GM18511 (cell line): ENCODE measurements around the gene C20orf141.
"Not testable (repeated sequence)": the region's sequence is repeated elsewhere in the genome, so short reads cannot be mapped to it uniquely, and the experiment has no call there.

Source experiments
- ATAC-seq: cut with Tn5 transposase; IDR thresholded peaks from one replicate; pipeline ENCODE4 v1.9.1; 2021; ENCODE audit warnings: mild to moderate bottlenecking, moderate library complexity; ENCODE audit not compliant: unreplicated experiment

Gene C20orf141

DNA sequence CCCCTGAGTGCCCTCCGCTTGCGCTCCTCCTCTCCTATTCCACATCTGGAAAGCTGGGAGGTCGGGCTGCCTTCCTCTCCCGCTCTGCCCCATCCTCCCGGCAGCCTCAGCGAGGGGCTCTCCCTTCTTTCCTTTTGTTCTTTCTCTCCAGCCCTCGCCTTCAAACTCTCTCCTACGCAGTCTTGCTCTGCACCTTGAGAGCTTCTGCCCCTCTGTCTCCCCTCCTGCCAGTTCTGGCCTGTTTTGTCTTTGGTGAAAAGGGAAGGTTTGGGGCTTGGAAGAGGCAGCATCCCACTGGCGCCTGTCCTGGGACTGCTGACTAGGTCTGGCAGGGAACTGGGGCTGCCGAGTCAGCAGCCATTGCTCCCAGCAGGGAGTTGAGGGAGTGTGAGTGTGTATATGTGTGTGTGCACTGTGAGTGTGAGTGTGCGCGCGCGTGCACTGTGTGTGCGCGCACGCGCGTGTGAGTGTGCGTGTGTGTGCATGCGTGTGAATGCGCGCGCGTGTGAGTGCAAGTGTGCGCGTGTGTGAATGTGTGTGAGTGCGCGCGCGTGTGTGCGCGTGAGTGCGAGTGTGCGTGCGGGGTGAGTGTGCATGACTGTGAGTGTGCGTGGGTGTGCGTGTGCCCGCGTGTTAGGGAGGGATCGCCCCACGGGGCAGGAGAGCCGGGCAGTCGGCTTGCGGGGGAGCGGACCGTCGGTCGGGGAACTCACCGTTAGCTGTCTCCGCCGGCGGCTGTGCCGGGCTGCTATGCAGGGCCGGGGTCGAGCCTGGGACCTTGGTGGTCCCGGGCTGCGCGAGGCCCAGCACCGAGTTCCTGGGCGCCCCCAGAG lies 14.9 kb upstream of the C20orf141 start:
- peak; percentile 30 for ATAC-seq

GRCh38 chr20:2800521-2801285 lies 14.1 kb upstream of the C20orf141 start, which contains the start of gene CPXM1:
CPXM1 (minus strand) TSS chr20:2800627; CDS start chr20:2800572, 55 bp downstream.
- peak; percentile 67 for ATAC-seq

- peak; percentile 23 for ATAC-seq
Observed at GRCh38 chr20:2801286-2801728, 13.5 kb upstream of the C20orf141 start.

DNA sequence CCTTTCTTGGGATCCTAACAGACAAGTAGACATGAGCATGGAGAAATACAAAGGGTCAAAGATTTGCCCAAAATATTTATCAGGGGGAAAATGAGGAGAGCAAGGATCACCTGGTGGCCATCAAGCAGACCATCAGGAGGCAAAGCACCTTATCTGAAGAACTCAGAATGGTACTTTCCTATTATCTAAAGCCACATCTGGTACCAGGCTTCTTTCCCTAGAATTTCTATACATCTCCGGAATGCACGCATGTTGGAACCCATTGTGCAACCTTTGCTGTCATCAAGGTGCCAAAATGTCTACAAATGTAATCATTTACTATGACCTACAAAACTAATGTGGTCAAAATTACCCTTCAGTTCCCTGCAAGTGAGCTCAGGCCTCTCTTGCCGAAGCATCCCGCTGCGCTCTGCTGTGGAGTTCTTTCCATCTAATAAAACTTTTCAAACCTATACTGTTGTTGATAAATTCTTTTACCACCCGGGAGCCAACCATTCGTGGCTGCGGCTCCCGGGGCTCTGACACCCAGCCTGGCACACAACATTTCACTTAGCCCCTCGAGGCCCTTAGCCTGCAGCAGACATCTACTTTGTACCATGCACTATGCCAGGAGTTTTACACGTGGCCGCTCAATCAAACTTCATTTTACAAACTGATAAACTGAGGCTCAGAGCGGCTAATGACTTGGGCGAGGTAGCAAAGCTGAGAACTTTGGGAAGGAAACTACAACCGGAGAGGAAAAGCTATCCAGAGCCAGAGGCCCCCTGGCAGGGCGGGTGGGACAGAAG lies 10.6 kb upstream of the C20orf141 start:
- ATAC-seq = no peak

- ATAC-seq = no peak
Observed at GRCh38 chr20:2804852-2805688, 9.7 kb upstream of the C20orf141 start.

DNA sequence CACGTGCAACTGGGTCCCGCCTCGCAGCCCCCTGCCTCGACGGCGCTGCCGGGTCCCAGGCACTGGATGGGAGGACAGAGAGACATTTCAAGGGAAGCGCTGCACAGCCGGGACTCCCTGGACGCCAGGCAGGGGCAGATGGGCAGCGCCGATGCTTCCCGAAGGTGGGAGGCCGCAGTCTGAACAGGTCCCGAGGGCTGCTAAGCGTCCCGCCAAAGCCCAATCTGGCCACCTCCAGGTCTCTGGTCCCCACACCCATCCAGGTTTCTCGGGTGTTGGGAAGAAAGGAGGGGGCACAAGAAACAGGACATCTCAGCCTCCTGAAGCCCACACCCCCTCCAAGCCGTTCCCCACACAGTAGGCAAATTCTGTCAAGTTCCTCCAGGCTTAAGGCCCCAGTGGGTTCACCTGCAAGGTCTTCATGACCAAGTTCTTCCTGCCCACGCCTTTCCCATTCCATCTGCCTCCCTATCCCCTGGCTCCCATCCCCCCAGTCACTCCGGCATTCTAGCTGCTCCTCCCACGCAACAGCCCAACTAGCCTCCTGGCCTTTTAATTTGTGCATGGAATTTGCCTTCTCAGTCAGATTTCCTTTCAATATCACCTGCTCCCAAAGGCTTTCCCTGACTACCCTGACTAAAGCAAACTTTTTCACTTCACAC lies 9.0 kb upstream of the C20orf141 start:
- ATAC-seq = no peak

DNA sequence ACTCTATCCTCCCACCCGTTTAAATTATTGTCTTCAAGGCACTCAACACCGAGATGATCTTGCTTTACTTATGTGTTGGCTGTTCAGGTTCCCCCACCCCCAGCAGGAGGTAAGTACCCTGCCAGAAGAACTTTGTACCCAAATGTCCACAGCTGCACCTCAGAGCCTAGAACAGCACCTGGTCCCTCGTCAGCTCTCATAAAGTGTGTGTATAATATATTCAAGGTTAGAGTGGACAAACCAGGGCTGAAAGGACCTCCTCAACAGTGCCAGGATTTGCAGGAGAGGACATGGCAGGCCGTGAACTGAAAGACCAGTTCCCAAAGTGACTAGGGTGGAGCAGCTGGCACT lies 8.5 kb upstream of the C20orf141 start:
- no peak for ATAC-seq

GRCh38 chr20:2807019-2807418 lies 7.8 kb upstream of the C20orf141 start:
- no peak for ATAC-seq

GRCh38 chr20:2807929-2808328 lies 6.9 kb upstream of the C20orf141 start:
- ATAC-seq = not testable (repeated sequence)

GRCh38 chr20:2809690-2810089 lies 5.1 kb upstream of the C20orf141 start:
- no peak for ATAC-seq

- no peak for ATAC-seq
Observed at GRCh38 chr20:2812189-2812588, 2.6 kb upstream of the C20orf141 start.

- no peak for ATAC-seq
Observed at GRCh38 chr20:2814076-2814475, 711 bp upstream of the C20orf141 start.

- ATAC-seq = no peak
Observed at GRCh38 chr20:2815242-2815900, 584 bp downstream of the C20orf141 start.

- ATAC-seq = no peak
Observed at GRCh38 chr20:2816030-2816582, 1.3 kb downstream of the C20orf141 start, which contains the start of gene TMEM239. TMEM239 (plus strand) TSS chr20:2816364; CDS start chr20:2816555, 191 bp downstream.

GRCh38 chr20:2816583-2817340 lies 2.0 kb downstream of the C20orf141 start:
- ATAC-seq = no peak

GRCh38 chr20:2817341-2817726 lies 2.5 kb downstream of the C20orf141 start:
- no peak for ATAC-seq

DNA sequence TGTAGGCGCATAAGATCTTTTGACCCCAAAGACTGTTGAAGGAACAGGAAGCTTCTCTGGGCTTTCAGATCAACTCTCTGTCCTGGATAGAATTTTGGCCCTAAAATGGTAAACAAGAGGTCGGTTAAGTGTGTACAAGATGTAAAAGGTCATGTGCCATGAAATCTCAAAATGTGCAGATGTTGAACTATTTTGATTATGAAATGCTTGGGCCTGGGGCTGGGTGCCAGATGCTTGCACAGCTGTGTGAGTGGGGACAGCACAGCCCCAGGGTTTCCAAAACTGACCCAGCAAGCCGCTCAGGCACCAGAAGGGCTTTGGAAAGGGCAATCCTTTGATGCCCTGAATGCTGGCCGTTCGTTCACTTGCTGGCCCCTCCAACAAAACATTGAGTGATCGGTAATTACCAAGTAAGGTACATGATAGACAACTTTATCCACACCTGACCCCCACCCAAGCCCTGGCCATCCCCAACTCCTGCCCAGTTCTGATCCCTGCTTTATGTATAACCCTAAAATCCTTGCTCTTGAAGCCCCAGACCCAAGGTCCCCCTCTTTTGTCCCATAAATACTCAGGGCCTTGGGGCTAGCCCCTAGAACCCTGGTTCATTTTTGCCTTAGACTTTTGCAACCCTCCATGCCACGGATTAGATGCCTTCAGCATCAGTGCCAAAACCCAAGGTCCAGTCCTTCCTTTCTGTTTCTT lies 3.3 kb downstream of the C20orf141 start:
- ATAC-seq = no peak
